ENCODE data around the gene MYL2.

MYL2 gene

DNA sequence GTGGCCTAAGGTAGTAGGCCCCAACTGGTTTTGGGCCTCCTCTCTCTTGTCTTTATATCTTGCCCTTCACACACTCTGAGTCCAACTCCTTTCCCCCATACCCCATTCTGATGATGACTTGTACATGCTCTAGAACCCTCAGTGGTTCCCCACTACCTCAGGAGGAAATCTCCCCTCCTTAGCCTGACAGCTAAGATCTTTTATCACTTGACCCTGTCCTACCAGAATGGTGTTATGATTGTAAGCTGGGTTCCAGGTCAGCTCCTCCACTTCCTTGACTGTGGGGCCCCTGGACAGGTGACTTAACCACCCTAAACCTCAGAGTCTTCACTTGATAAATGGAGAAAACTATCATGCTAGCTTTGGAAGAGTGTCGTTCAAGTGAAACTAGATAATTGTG is 9.4 kb upstream of the MYL2 start:
- DNase-seq: no peak

DNA sequence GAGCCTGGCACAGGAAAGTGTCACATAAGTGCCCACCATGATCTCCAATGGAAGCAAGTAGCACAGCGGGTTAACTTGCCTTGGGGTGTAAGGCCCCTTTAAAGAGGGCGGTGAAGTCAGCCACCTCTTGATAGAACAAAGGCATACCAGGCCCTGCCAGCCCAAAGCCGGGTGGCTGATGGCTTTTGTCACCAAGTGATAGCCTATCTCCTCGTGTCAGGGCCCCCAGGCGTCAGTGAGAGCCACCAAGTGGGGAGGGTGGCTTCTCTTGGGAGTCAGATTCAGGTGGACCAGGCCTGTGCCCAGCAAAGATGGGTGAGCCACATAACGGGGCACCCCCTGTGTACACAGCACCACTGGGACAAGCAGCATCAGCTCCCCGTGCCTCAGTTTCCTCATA is 8.3 kb upstream of the MYL2 start:
- no peak for DNase-seq

DNA sequence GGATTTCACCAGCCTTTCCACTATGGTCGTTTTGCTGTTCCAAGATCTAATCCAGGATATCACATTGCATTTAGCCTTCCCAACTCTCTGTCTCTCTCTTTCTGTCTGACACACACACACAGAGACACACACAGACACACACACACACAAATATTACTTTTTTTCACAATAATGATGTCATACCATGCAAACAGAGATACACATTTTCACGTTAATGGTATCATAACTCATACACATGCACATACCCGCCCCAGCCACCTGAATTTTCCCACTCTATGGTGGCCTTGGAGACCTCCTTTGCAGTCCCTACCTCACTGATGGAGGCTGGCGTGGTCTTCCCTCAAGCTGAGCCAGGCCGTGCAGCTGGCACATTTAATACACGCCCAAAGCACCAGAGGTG is 7.2 kb upstream of the MYL2 start:
- DNase-seq: no peak

- DNase-seq: no peak
Observed at GRCh38 chr12:110923692-110924334, 3.4 kb upstream of the MYL2 start.

DNA sequence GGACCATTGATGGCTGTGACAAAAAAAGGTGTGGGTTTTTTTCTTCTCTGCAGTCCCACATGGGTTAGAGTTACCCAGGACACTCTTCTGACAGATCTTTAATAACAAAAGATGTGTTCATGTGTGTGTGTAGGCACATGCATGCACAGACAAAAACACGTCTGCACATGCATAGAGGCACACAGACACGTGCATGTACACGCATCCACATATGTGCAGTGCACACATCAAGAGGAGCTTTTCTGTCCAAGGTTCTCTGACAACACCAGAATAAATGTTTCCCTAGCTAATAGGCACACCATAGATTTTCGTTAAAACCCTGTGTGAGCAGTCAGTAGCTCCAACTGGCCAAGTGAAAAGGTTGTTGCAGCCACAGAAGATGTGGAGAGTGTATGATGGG is 2.8 kb upstream of the MYL2 start:
- no peak for DNase-seq

- no peak for DNase-seq
Observed at GRCh38 chr12:110922652-110923051, 2.3 kb upstream of the MYL2 start.

- DNase-seq: no peak
Observed at GRCh38 chr12:110921262-110921661, 883 bp upstream of the MYL2 start.

- DNase-seq: no peak
Observed at GRCh38 chr12:110919720-110920119, 659 bp downstream of the MYL2 start.

DNA sequence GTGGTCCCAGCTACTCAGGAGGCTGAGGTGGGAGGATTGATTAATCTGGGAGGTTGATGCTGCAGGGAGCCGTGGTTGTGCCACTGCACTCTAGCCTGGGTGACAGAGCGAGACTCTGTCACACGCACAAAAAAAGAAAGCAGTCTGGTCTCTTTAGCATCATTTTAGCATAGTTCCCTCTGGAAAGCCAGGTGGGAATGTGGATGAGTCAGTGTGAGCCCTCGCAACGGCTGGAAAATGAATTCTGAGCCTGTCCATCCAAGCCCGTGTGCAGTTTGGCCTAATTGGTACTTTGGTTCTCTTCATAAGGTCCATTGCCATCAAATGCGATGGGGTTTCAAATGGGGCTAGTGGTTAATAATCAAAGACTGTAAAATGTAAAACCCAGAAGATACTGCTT is 2.4 kb downstream of the MYL2 start:
- no peak for DNase-seq

DNA sequence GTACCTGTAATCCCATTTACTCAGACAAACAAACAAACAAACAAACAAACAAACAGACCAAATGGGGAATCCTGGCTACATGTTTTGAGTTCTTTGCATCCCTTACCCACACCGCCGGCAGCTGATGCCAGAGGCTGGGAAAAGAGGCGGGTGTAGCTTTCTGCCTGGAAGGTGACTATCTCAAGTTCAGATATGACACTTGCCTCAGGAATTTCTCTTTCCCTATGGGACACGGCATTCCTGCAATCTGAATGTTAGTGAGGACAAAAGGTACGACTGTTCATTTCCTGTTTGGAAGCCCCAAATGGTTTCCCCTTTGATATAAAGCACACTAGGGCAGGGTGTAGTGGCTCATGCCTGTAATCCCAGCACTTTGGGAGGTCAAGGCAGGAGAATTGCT is 2.9 kb downstream of the MYL2 start:
- no peak for DNase-seq

DNA sequence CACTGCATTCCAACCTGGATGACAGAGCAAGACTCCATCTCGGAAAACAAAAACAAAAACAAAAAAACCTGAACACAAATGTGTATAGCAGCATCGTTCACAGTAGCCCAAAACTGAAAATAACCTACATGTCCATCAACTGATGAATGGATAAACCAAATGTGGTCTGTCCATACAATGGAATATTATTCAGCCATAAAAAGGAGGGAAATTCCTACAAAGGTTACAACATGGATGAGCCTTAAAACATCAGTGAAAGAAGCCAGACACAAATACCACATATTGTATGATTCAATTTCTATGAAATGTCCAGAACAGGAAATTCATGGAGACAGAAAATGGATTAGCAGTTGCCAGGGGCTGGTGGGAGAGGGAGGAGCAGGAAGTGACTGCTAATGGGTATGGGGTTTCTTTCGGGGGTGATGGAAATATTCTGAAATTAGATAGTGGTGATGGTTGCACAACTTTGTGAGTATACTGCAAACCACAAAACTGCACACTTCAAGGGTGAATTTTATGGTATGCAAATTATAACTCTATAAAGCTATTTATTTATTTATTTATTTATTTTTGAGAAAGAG is 4.0 kb downstream of the MYL2 start:
- DNase-seq: no peak

DNA sequence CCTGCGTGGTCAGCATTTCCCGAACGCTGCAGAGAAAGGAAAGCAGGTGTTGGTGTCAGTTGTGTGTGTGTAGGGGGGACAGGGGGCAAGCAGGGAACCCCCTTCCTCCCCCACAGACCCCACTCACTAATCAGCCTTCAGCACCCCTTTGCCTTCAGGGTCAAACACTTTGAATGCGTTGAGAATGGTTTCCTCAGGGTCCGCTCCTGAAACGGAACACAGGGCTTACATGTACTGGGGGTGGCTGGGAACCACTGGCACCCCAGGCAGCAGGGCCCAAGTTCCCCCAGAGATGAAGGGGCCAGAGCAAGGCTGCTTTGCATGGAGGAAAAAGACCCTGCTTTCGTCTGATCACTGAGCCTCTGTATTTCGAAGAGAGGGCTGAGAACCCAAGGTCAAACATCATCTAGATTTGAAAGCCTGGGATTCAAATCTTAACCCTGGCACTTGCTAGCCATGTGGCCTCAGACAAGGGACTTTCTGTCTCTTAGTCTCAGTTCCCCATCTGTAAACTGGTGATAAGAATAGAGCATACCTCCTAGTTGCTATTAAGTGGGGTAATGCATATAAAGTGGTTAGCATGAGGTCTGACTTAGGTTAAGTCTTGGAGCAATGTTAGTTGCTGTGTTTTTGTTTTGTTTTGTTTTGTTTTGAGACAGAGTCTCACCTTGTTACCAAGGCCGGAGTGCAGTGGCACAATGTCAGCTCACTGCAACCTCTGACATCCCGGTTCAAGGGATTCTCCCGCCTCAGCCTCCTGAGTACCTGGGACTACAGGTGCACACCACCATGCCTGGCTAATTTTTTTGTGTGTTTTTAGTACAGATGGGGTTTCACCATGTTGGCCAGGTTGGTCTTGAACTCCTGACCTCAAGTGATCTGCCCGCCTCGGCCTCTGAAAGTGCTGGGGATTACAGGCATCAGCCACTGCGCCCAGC is 7.0 kb downstream of the MYL2 start:
- no peak for DNase-seq

GRCh38 chr12:110912263-110912662 is 8.1 kb downstream of the MYL2 start:
- no peak for DNase-seq

- no peak for DNase-seq
Observed at GRCh38 chr12:110908377-110909152, 11.8 kb downstream of the MYL2 start.

GRCh38 chr12:110907583-110907982 is 12.8 kb downstream of the MYL2 start:
- DNase-seq: no peak

DNA sequence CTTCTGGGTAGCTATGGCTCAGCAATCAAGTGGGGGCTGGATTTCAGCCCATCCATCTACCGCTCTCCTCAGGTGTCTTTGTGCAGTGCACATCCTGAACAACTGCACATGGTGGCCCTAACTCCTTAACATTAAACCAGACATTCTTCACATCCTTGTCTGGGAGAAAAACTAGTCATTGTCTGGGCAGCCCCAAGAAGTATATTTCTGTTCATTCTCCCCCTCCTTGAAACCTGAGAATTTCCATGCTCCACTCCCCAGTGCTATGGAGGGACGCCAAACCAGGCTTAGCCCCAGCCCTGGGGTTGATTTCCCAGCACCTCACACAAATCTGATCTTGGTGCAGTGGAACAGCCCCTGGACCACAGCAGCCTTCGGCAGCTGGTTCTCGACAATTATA is 13.4 kb downstream of the MYL2 start:
- no peak for DNase-seq

- no peak for DNase-seq
Observed at GRCh38 chr12:110906516-110906915, 13.9 kb downstream of the MYL2 start.

GRCh38 chr12:110906083-110906482 is 14.3 kb downstream of the MYL2 start:
- no peak for DNase-seq

DNA sequence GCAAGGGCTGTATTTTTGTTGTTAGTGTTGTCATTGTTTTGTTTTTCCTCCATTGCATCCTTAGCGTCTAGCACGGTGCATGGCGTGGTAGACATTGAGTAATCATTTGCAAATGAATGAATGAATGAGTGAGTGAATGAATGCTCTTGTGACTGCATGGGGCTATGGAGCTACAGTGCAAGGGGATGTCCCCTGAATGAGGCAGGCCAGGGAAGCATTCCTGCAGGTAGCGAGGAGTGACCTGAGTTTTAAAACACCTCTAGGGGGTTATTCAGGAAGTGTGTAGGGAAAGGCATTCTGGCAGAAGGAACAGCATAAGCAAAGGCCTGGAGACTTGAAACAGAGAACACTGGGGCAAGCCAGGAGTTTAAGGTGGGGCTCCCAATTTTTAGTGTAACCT is 16.9 kb downstream of the MYL2 start:
- DNase-seq: no peak

DNA sequence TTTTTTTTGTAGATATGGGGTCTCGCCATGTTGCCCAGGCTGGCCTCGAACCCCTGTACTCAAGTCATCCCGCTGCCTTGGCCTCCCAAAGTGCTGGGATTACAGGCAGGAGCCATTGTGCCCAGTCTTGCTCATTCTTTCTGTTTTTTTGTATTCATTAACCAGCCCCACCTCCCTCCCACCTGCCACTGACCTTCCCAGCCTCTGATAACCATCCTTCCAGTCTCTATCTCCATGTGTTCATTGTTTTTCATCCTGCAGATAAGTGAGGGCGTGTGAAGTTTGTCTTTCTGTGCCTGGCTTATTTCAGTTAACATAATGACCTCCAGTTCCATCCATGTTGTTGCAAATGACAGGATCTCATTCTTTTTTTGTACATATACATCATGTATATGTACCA is 19.0 kb downstream of the MYL2 start:
- no peak for DNase-seq

GRCh38 chr12:110896559-110896958 is 23.8 kb downstream of the MYL2 start:
- DNase-seq: no peak

GRCh38 chr12:110893956-110894355 is 26.4 kb downstream of the MYL2 start:
- DNase-seq: no peak

DNA sequence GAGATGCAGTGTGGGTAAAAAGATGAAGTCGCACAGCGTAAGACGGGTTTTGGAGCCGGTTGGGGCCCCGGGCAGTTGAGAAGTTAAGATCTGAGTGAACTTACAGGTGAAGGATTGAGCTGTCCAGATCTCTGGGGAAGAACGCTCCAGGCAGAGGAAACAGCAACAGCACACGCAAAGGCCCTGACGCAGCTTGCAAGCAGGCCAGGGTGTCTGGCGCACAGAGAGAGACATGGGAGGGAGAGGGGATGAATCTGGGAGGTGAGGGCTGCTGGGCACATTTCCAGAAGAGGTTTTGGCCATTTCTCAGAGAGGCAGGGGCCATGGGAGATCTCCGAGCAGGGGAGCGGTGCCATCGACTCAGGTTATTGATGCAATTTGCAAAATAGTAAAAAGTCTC is 31.0 kb downstream of the MYL2 start:
- DNase-seq: no peak

Data from stimulated activated CD4-positive, alpha-beta T cell treated with anti-CD3 and anti-CD28 coated beads, Interleukin-12 subunit alpha, Interleukin-12 subunit beta, amount 100 ng/mL, for 4 hours (primary cell).